ENCODE results near the gene TMEFF1. TPM values are rescaled to one million over a fixed set of nuclear protein-coding genes. Genes with fewer than 3 reads are reported as not detected.
"Not testable (repeated sequence)": the region's sequence is repeated elsewhere in the genome, so short reads cannot be mapped to it uniquely, and the experiment has no call there.

TMEFF1 gene, protein sequence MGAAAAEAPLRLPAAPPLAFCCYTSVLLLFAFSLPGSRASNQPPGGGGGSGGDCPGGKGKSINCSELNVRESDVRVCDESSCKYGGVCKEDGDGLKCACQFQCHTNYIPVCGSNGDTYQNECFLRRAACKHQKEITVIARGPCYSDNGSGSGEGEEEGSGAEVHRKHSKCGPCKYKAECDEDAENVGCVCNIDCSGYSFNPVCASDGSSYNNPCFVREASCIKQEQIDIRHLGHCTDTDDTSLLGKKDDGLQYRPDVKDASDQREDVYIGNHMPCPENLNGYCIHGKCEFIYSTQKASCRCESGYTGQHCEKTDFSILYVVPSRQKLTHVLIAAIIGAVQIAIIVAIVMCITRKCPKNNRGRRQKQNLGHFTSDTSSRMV
- total RNA-seq: 4.7 TPM

DNA sequence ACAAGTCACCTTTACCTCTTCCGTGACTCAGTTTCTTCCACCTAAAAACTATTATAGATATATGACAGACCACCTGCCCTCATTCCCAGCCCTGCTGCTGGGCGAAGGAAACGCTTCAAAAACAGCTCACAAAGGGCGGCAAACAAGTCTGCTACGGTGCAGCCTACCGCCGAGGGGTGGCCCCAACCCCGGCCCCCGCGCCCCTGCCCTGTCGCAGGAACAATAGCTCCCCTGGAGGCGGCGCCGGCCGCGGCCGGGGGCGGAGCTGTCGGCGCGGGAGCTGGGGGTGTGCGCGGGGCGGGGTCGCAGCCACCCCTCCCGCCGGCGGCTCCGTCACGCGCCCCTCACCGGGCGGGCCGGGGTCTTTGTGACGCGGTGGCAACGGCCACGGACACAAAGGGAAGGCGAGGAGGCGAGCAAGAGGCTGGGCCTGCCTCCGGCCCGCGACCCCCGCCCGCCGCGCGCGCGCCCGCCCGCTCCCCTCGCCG is at the start of gene TMEFF1:
TSS of gene TMEFF1 (plus strand) at position 362 of the 488 bp plus-strand sequence. CDS start 396 bp downstream, outside the sequence.
- peak; percentile 39 for DNase-seq

GRCh38 chr9:100425758-100426157 is 47.2 kb upstream of the TMEFF1 start:
- no peak for DNase-seq

- DNase-seq: no peak
These were observed 46.8 kb upstream of the TMEFF1 start for GRCh38 chr9:100426189-100426529.

- peak; percentile 55 for DNase-seq
These were observed 46.2 kb upstream of the TMEFF1 start, which contains the start of gene MSANTD3 for GRCh38 chr9:100426530-100427365. MSANTD3 (plus strand) TSS chr9:100427143; CDS start chr9:100441939, 14,796 bp downstream.

DNA sequence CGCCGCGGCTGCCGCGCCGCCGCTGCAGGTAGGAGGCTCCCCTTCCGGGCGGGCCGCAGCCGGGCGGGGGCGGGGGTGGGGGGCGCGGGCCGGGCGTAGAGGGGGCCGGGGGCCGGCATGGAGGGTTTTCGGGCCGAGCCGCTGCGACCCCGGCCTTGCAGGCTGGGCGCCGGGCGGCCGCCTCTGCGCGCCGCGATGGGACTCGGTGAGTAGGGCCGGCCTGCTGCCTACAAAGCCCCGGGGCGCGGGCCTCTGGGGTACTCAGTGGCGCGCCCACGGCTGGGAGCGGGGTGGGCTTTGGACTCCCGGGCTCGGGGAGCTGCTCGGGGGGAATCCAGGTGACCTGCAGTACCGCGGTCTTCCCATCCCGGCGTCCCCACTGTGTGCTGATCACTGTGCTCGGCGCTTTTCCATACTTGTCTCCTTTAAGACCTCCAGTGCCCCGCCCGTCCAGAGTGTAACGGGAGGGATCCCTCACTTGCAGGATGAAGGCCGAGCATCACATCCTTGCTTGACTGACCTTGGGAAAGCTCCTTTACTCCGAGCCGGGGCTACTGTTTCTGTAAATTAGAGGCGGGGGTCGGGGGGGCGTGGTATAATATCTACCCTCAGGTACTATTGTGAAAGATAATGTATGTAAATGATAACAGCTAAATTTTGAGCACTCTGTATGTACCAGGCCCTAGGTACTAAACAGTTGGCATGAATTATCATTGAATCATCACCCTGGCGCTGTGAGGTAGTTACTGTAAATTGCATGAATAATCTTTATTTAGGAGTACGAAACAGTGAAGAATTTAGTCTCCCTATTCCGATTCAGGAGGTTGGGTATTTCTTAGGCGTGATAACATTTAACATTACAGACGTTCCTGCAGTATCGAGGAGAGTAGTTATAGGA is 45.3 kb upstream of the TMEFF1 start:
- DNase-seq: no peak

GRCh38 chr9:100428871-100429654 is 43.9 kb upstream of the TMEFF1 start:
- DNase-seq: peak; percentile 38

GRCh38 chr9:100430286-100430940 is 42.5 kb upstream of the TMEFF1 start:
- DNase-seq: no peak

DNA sequence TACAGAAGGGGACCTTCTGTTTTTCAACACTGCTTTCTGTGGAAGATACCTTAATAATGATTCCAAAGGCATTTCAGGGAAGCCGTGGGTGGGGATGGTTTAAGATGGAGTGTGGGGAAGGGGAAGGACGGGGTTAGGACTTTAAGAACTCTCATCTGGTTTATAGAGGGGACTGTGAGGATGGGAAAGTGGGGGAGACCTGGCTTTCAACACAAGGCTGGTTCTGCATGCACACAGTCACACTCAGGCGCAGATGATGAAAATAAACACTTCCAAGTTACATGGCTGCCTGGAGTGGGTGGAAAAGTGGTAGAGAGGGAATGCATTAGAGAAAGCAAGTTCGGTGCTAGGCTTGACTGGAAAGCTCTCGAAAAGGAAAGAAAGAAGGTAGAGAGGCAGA is 41.1 kb upstream of the TMEFF1 start:
- no peak for DNase-seq

DNA sequence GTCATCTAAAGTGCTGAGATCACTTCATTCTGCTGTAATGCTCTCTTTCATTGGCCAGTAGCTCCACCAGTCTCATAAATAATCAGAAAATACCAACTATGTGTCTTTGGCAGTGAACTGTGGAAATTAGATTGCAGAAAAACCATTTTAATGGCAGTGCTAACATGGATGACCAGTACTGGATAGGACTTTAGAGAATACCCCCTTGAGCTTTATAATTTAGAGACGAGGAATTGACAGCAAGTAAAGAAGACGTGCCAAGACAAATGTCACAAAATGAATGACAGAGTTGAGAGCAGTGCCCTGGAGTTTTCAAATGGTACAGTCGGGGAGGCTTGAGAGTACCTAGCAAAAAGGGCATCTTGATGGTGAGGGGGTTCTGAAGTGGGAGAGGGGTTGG is 40.2 kb upstream of the TMEFF1 start:
- no peak for DNase-seq

GRCh38 chr9:100436571-100436970 is 36.4 kb upstream of the TMEFF1 start:
- no peak for DNase-seq

GRCh38 chr9:100437860-100438805 is 34.8 kb upstream of the TMEFF1 start:
- no peak for DNase-seq

GRCh38 chr9:100440071-100440470 is 32.9 kb upstream of the TMEFF1 start:
- no peak for DNase-seq

GRCh38 chr9:100440487-100440886 is 32.5 kb upstream of the TMEFF1 start:
- DNase-seq: not testable (repeated sequence)

- peak; percentile 40 for DNase-seq
These were observed 31.0 kb upstream of the TMEFF1 start for GRCh38 chr9:100441911-100442361.

DNA sequence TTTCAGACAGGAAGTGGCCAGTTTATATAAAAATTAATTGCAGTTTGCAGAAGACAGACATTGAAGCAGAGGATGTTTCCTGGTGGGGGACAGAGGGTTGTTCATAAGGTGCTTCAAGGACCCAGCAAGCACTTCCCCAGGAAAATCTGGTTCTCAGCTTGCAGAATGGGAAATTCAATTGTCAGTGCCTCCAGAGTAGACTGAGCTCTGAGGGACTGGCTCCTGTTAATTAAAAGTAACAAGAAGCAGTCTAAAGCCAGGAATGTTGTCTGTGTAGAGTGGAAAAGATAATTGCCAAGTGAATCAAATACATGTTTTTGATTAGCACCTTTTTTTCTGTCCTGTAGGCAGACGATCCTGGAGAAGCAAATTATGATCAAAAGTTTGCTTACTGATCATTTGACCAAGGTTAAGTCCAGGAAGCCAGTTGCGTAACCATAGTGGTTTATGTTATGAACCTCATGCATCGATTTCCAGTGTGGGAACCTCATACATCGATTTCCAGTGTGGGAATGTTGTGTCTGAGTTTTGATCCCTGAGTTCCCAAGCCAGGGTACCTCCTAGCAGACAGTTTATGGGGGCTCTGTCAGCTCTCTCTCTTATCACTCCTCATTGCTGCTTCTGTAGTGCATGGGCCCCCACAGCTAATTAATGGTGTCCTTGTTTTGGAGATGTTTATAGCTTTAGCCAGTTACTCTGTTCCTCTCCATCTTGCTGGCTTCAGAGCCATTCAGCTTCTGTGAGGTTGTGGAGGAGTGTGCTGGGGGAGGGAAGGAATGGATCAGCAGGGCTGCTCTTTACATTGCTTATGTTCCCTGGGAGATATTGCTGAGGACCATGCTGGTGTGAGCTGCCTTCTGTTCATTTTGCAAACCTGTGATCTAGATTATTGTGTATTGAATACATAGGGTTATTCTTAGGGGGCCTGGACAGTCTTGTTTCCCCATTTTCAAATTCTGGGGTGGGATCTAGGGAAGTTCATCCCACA is 28.9 kb upstream of the TMEFF1 start:
- no peak for DNase-seq

DNA sequence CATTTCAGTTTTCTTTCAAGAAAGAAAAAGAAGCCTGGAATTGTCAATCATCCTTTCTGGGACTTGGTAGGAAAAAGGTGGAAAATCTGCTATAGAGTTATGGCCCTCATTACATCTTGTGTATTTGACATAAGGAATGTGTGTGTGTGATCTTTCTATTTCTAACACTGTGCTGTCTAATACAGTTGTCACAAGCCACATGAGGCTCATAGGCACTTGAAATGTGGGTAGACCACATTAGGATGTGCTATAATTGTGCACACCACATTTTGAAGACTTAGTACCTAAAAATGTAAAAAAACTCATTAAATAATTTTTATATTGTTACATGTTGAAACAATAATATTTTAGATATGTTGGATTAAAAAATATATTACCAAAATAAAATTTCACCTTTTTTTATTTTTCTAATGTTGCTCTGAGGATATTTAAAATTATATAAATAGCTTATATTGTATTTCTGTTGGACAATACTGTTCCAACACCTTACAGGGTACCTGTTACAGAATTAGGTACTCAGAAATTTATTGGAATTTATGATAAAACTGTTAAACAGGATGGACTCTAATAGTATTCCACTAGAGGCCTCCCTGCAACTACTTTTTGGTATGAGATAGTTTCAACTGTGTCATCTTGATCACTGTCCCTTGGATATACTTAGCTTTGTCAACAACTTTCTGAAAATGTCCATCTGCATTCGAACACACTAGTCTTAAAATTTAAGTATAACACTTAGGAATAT is 27.6 kb upstream of the TMEFF1 start:
- DNase-seq: no peak

DNA sequence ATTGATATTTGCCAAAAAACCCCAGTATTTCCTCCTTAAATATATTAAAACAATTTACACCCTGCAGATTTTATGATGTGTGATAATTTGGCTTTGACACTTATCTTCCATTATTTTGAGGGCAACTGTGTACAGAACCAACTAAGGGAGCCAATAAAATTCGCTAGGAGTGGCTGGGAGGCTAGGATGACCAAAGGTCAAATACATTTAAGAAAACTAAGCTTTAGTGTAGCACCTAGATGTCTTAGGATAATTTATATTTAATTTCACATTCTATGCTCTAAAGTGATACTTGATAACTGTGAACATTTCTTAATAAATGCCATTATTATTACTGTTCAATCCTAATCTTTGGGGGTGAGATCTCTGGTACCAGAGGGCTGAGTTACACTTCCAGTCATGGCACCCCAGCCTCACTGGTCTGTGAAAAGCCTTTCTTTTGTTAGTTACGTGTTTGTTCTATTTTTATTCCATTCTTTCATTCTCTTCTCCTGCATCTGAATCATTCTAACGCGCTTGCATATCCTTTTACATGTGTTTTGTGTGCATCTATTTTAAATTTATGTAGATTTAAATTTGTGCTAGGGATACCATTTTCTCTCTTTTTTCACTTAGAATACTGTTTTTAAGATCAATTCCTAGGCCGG is 26.9 kb upstream of the TMEFF1 start:
- no peak for DNase-seq
